ENCODE data around the gene TRIM27. TPM values are rescaled to one million over a fixed set of nuclear protein-coding genes. Genes with fewer than 3 reads are reported as not detected.
"Not testable (repeated sequence)": the region's sequence is repeated elsewhere in the genome, so short reads cannot be mapped to it uniquely, and the experiment has no call there.

TRIM27 gene, protein sequence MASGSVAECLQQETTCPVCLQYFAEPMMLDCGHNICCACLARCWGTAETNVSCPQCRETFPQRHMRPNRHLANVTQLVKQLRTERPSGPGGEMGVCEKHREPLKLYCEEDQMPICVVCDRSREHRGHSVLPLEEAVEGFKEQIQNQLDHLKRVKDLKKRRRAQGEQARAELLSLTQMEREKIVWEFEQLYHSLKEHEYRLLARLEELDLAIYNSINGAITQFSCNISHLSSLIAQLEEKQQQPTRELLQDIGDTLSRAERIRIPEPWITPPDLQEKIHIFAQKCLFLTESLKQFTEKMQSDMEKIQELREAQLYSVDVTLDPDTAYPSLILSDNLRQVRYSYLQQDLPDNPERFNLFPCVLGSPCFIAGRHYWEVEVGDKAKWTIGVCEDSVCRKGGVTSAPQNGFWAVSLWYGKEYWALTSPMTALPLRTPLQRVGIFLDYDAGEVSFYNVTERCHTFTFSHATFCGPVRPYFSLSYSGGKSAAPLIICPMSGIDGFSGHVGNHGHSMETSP
- 82.8 TPM for total RNA-seq (ENCODE audit: unreplicated experiment)
- long read RNA-seq, transcript TRIM27-202 (8 exons, 2,967 nt), result major isoform, 81 of 86 reads
- long read RNA-seq, partial matches to known transcripts, result 1 of 86 reads
- long read RNA-seq, other reads (novel, unspliced or antisense), result 4 of 86 reads

- Mint-ChIP-seq H3K4me3 (ENCODE audit: unreplicated experiment) (peak within 1 kb of the TSS; percentile 99), H3K27ac (ENCODE audit: unreplicated experiment) (peak within 1 kb of the TSS; percentile 99), H3K27me3 (ENCODE audit: unreplicated experiment) (peaks cover 12% of the 10 kb centered on the region), H3K4me1 (ENCODE audit: unreplicated experiment) (peaks cover 50% of the 10 kb centered on the region), H3K36me3 (ENCODE audit: low read depth, unreplicated experiment) (peaks cover 32% of the 10 kb centered on the region), H3K9me3 (ENCODE audit: unreplicated experiment) (no peaks in the 10 kb centered on the region)
- TF ChIP-seq, protein P1, sequence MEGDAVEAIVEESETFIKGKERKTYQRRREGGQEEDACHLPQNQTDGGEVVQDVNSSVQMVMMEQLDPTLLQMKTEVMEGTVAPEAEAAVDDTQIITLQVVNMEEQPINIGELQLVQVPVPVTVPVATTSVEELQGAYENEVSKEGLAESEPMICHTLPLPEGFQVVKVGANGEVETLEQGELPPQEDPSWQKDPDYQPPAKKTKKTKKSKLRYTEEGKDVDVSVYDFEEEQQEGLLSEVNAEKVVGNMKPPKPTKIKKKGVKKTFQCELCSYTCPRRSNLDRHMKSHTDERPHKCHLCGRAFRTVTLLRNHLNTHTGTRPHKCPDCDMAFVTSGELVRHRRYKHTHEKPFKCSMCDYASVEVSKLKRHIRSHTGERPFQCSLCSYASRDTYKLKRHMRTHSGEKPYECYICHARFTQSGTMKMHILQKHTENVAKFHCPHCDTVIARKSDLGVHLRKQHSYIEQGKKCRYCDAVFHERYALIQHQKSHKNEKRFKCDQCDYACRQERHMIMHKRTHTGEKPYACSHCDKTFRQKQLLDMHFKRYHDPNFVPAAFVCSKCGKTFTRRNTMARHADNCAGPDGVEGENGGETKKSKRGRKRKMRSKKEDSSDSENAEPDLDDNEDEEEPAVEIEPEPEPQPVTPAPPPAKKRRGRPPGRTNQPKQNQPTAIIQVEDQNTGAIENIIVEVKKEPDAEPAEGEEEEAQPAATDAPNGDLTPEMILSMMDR (IDR thresholded peaks at IDR 0.05; ENCODE audit: unreplicated experiment), result no peak
- DNase-seq (ENCODE audit: low spot score), result peak; percentile 90
These were observed at the start of gene TRIM27 for GRCh38 chr6:28923318-28924102. Gene TRIM27, minus strand, starts transcription at chr6:28923985. Its CDS starts 353 bp downstream, at chr6:28923632.

DNA sequence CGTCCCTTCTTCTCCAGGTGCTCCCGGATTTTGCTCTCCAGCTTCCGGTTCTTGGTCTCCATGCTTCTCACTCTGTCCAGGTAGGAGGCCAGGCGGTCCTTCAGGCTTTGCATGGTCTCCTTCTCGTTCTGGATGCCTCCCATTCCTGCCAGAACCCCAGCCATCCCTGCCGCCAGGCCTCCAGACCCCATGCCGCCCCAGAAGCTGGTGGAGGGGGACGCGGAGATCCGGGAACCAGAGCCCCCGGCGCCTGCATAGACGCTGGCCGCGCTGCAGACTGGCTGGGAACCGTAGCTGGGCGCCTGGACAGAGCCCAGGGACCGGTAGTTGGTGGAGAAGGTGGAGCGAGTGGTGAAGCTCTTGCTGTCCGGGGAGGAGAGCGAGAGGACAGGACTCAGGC lies 46.3 kb upstream of the TRIM27 start:
- H3K36me3 Mint-ChIP-seq (ENCODE audit: low read depth, unreplicated experiment); H3K4me1 Mint-ChIP-seq (ENCODE audit: unreplicated experiment); H3K4me3 Mint-ChIP-seq (ENCODE audit: unreplicated experiment); H3K9me3 Mint-ChIP-seq (ENCODE audit: unreplicated experiment); H3K27ac Mint-ChIP-seq (ENCODE audit: unreplicated experiment); H3K27me3 Mint-ChIP-seq (ENCODE audit: unreplicated experiment); DNase-seq (ENCODE audit: low spot score): not testable (repeated sequence)

DNA sequence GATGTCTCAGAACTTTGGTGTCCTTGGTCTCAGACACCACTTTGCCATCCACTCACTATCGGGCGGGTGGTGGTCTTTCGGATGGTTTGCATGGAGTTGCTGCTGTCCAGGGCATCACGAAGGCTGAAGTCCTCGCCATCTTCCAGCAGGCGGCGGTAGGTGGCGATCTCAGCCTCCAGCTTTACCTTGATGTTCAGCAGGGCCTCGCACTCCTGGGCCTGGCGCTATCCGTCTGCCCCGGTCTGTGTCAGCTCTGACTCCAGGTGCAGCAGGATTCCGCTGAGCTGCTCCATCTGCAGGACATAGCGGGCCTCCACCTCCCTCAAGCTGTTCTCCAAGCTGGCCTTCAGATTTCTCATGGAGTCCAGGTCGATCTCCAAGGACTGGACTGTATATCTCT lies 45.3 kb upstream of the TRIM27 start:
- H3K27ac Mint-ChIP-seq (ENCODE audit: unreplicated experiment), result no peak overlapping the region
- H3K4me1 Mint-ChIP-seq (ENCODE audit: unreplicated experiment), result peaks cover 2% of the 10 kb centered on the region
- H3K27me3 Mint-ChIP-seq (ENCODE audit: unreplicated experiment), result peaks cover 4% of the 10 kb centered on the region
- H3K4me3 Mint-ChIP-seq (ENCODE audit: unreplicated experiment), result peak overlapping the region; percentile 45
- TF ChIP-seq, protein P1 (IDR thresholded peaks at IDR 0.05; ENCODE audit: unreplicated experiment), result no peak
- H3K9me3 Mint-ChIP-seq (ENCODE audit: unreplicated experiment), result peaks cover 3% of the 10 kb centered on the region
- H3K36me3 Mint-ChIP-seq (ENCODE audit: low read depth, unreplicated experiment), result no peaks in the 10 kb centered on the region
- no peak for DNase-seq (ENCODE audit: low spot score)

GRCh38 chr6:28968476-28968875 lies 44.7 kb upstream of the TRIM27 start:
- Mint-ChIP-seq H3K4me1 (ENCODE audit: unreplicated experiment) (peaks cover 2% of the 10 kb centered on the region), H3K27ac (ENCODE audit: unreplicated experiment) (no peak overlapping the region), H3K9me3 (ENCODE audit: unreplicated experiment) (peaks cover 3% of the 10 kb centered on the region), H3K4me3 (ENCODE audit: unreplicated experiment) (peak overlapping the region; percentile 45), H3K36me3 (ENCODE audit: low read depth, unreplicated experiment) (no peaks in the 10 kb centered on the region), H3K27me3 (ENCODE audit: unreplicated experiment) (peaks cover 3% of the 10 kb centered on the region)
- TF ChIP-seq, protein P1 (IDR thresholded peaks at IDR 0.05; ENCODE audit: unreplicated experiment), result no peak
- no peak for DNase-seq (ENCODE audit: low spot score)

DNA sequence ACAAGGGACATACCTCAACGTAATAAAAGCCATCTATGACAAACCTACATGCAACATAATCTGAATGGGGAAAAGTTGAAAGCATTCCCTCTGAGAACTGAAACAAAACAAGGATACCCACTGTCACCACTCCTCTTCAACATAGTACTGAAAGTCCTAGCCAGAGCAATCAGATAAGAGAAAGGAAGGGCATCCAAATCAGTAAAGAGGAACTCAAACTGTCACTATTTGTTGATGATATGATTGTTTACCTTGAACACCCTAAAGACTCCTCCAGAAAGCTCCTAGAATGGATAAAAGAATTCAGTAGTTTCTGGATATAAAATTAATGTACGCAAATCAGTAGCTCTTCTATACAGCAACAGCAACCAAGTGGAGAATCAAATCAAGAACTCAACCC lies 41.9 kb upstream of the TRIM27 start:
- DNase-seq (ENCODE audit: low spot score), result no peak
- peaks cover 3% of the 10 kb centered on the region for H3K4me1 Mint-ChIP-seq (ENCODE audit: unreplicated experiment)
- peaks cover 2% of the 10 kb centered on the region for H3K27me3 Mint-ChIP-seq (ENCODE audit: unreplicated experiment)
- TF ChIP-seq, protein P1 (IDR thresholded peaks at IDR 0.05; ENCODE audit: unreplicated experiment), result no peak
- peaks cover 3% of the 10 kb centered on the region for H3K9me3 Mint-ChIP-seq (ENCODE audit: unreplicated experiment)
- H3K36me3 Mint-ChIP-seq (ENCODE audit: low read depth, unreplicated experiment), result no peaks in the 10 kb centered on the region
- no peak overlapping the region for H3K27ac Mint-ChIP-seq (ENCODE audit: unreplicated experiment)
- H3K4me3 Mint-ChIP-seq (ENCODE audit: unreplicated experiment), result no peak overlapping the region
